NCI-H2196 treated with DMSO at 0.1 percent for 48 hours (cell line): Measurements from ENCODE around the gene IARS1.

ENCODE experiments used
- DNase-seq: peaks from one replicate; lab custom pipeline; 2025; ENCODE audit not compliant: unreplicated experiment; lab: John Stamatoyannopoulos, UW

IARS1 gene

GRCh38 chr9:92245005-92245797 is 48.3 kb downstream of the IARS1 start:
- DNase-seq, result no peak
